ENCODE data around the gene MDH1.

GRCh38 chr2:63600881-63601460 lies 12.2 kb downstream of the MDH1 start:
- no peak for TF ChIP-seq CTCF (IDR thresholded peaks at IDR 0.05)
- TF ChIP-seq HDAC2 (IDR thresholded peaks at IDR 0.05): no peak
- no peak for TF ChIP-seq MAX (IDR thresholded peaks at IDR 0.05)
- no peak for TF ChIP-seq POLR2A (IDR thresholded peaks at IDR 0.05; ENCODE audit: low read length)
- TF ChIP-seq KDM1A (IDR thresholded peaks at IDR 0.05; ENCODE audit: low read depth): no peak
- TF ChIP-seq FOXS1 (CRISPR knock-in tag; IDR thresholded peaks at IDR 0.05): no peak
- no peak for TF ChIP-seq CEBPB (IDR thresholded peaks at IDR 0.05)

Measured in A549 (cell line).